Lower leg skin (tissue), 3 donors: ENCODE results near the gene ASAH2B.
"Not testable (repeated sequence)": the region's sequence is repeated elsewhere in the genome, so short reads cannot be mapped to it uniquely, and the experiment has no call there.

Source experiments
- POLR2A ChIP-seq, 2 donors: fragments of 450-650 bp; IDR thresholded peaks; one replicate each; pipeline ENCODE4 v1.6.1; 2016 to 2017; ENCODE audit warnings: antibody characterized with exemption in 2 of 2, mild to moderate bottlenecking in 1 of 2, moderate library complexity in 1 of 2
- TF ChIP-seq, protein P1 (sequence below), 3 donors: fragments of 450-650 bp; IDR thresholded peaks; one replicate each; pipeline ENCODE4 v1.5.1; 2016; ENCODE audit warnings: antibody characterized with exemption in 3 of 3, mild to moderate bottlenecking in 3 of 3, moderate library complexity in 2 of 3

DNA sequence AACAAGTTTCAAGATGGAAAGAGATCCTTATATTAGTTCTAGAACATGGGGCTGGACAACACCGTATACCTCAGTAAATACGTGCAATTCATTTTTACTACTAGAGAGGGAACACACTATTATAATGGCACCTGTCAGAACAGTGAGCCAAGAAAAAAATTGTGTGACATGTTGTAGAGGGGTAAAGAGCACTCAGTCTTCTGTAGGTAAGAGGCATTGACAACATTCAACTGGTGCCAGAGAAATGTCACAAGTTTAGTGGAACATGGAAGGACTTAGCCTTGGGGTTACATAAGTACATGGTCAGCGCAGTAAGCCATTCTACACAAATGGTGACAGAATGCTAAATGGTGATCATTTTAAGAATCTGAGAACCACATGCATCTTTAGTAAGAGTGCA, 32.3 kb downstream of the ASAH2B start:
- TF ChIP-seq, protein P1, sequence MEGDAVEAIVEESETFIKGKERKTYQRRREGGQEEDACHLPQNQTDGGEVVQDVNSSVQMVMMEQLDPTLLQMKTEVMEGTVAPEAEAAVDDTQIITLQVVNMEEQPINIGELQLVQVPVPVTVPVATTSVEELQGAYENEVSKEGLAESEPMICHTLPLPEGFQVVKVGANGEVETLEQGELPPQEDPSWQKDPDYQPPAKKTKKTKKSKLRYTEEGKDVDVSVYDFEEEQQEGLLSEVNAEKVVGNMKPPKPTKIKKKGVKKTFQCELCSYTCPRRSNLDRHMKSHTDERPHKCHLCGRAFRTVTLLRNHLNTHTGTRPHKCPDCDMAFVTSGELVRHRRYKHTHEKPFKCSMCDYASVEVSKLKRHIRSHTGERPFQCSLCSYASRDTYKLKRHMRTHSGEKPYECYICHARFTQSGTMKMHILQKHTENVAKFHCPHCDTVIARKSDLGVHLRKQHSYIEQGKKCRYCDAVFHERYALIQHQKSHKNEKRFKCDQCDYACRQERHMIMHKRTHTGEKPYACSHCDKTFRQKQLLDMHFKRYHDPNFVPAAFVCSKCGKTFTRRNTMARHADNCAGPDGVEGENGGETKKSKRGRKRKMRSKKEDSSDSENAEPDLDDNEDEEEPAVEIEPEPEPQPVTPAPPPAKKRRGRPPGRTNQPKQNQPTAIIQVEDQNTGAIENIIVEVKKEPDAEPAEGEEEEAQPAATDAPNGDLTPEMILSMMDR (IDR thresholded peaks at IDR 0.05), result not testable (repeated sequence)
- not testable (repeated sequence) for TF ChIP-seq POLR2A (IDR thresholded peaks at IDR 0.05)
